ENCODE measurements around the gene SRSF10.
"Not testable (repeated sequence)": the region's sequence is repeated elsewhere in the genome, so short reads cannot be mapped to it uniquely, and the experiment has no call there.

SRSF10 gene

DNA sequence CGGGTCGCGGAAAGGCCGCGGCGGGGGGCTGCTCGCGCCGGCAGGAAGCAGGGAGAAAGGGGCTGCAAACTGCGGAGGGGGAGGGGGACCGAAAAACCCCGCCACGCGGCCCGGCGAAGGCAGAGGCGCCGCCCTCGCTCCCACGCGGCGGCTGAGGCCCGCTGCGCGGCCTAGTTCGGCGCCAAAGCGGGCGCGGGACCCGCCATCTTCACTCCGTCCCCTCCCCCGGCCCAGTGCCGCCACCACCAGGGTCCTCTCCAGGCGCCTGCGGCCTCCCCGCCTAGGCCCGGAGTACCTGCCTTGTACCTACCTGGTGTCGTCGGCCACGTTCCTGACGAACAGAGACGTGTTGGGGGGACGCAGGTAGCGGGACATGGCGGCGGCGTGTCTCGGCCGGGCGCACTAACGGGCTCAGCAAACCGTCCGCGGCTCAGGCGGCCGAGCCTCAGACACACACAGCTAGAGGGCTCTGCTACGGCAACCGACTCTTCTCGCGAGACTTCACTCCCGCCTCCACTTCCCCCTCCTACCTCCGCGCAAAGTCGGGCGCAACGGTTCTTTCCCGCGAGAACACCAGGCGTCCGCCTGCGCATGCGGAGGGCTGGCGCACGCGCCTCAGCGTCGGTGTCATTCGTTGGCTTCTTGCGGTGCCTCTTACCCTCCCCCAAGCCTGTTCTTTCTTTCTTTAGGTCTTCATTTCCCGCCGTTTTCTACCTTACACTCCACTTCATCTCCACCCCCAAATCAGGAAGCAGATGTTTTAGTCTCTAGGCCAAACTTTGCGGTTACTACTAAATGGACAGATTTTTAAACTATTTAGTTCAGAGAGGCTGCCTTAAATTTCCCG, at the start of gene SRSF10:
SRSF10 (minus strand) TSS at position 447 of the 847 bp plus-strand sequence; CDS start at position 375, 72 bp downstream.
- H3K36me3 ChIP-seq (replicated peaks) = peaks cover 35% of the 10 kb centered on the region
- peaks cover 41% of the 10 kb centered on the region for H3K4me1 ChIP-seq
- H3K9me3 ChIP-seq = no peaks in the 10 kb centered on the region
- no peaks in the 10 kb centered on the region for H3K27me3 ChIP-seq (ENCODE audit: low read depth)
- peak; percentile 98 to 99 for DNase-seq (ENCODE audit: low spot score in 2 of 2)
- in situ Hi-C loops (cut with MboI; ENCODE audit: low sequenced_read_pairs) = no loop called here
- H3K4me3 ChIP-seq = peak within 1 kb of the TSS; percentile 97

GRCh38 chr1:24027838-24028468, 47.8 kb upstream of the SRSF10 start:
- in situ Hi-C loops (cut with MboI; ENCODE audit: low sequenced_read_pairs) = no loop called here

GRCh38 chr1:24022581-24023361, 42.6 kb upstream of the SRSF10 start:
- no peaks in the 10 kb centered on the region for H3K9me3 ChIP-seq
- no peaks in the 10 kb centered on the region for H3K27me3 ChIP-seq (ENCODE audit: low read depth)
- in situ Hi-C loops (cut with MboI; ENCODE audit: low sequenced_read_pairs) = no loop called here
- DNase-seq (ENCODE audit: low spot score in 2 of 2) = no peak
- no peak overlapping the region for H3K4me3 ChIP-seq
- H3K36me3 ChIP-seq (replicated peaks) = no peaks in the 10 kb centered on the region
- peaks cover 12% of the 10 kb centered on the region for H3K4me1 ChIP-seq

More at GRCh38 chr1:24027838-24028468, 47.8 kb upstream of the SRSF10 start:
- Histone ChIP-seq H3K36me3 (replicated peaks) (no peaks in the 10 kb centered on the region), H3K27me3 (ENCODE audit: low read depth) (no peaks in the 10 kb centered on the region), H3K4me3 (no peak overlapping the region), H3K4me1 (no peaks in the 10 kb centered on the region), H3K9me3 (no peaks in the 10 kb centered on the region)
- DNase-seq (ENCODE audit: low spot score in 2 of 2) = peak in 1 of 2 experiments; percentile 66

DNA sequence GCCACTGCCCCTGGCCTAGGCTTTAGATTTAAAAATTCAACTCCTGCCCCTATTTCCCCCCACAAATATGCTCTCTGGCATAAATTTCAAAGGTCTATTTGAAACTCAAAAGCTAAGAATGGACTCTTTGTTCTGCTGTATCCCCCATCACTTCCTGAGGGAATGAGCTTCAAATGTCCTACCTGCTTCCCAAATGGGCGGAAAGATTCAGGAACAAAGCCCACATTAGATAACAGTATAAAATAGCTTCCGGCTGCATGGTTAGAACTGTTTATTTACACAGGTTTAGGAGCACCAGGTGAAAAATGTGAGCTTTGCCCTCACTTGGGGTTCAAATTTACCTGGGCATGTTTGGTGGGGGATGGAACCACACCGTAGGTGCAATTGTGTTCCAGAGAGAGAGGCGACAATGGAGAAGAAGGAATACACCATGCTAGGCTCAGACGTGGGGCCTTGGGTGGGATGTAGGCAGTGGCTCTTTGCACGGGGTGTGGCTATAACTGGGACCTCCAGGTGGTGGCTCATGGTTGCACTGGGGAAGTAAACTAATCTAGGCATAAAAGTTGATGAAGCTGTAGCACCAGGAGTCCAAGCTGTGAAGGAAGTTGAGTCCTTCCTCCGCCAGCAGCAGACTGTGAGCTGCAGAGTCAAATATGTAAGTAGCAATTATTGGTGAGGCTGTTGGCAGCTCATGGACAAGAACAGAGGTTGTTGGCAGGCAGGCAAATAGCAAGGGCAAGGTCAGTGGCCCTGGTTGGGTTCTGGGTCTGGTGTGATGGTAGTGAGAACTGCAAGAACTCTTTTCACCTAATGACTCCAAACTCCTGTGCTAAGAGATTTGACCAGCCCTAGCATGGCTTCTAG, 41.5 kb upstream of the SRSF10 start:
- Histone ChIP-seq H3K36me3 (replicated peaks) (no peaks in the 10 kb centered on the region), H3K27me3 (ENCODE audit: low read depth) (no peaks in the 10 kb centered on the region), H3K4me1 (peaks cover 12% of the 10 kb centered on the region), H3K9me3 (no peaks in the 10 kb centered on the region), H3K4me3 (no peak overlapping the region)
- no peak for DNase-seq (ENCODE audit: low spot score in 2 of 2)
- in situ Hi-C loops (cut with MboI; ENCODE audit: low sequenced_read_pairs) = no loop called here

- DNase-seq (ENCODE audit: low spot score in 2 of 2) = no peak
- H3K36me3 ChIP-seq (replicated peaks) = no peaks in the 10 kb centered on the region
- peaks cover 12% of the 10 kb centered on the region for H3K4me1 ChIP-seq
- in situ Hi-C loops (cut with MboI; ENCODE audit: low sequenced_read_pairs) = no loop called here
- H3K4me3 ChIP-seq = no peak overlapping the region
- no peaks in the 10 kb centered on the region for H3K27me3 ChIP-seq (ENCODE audit: low read depth)
- H3K9me3 ChIP-seq = no peaks in the 10 kb centered on the region
These were observed 40.3 kb upstream of the SRSF10 start for GRCh38 chr1:24020470-24020869.

GRCh38 chr1:24020025-24020424, 39.9 kb upstream of the SRSF10 start:
- no peak for DNase-seq (ENCODE audit: low spot score in 2 of 2)
- H3K4me3 ChIP-seq = no peak overlapping the region
- peaks cover 12% of the 10 kb centered on the region for H3K4me1 ChIP-seq
- H3K9me3 ChIP-seq = no peaks in the 10 kb centered on the region
- no peaks in the 10 kb centered on the region for H3K36me3 ChIP-seq (replicated peaks)
- in situ Hi-C loops (cut with MboI; ENCODE audit: low sequenced_read_pairs) = no loop called here
- H3K27me3 ChIP-seq (ENCODE audit: low read depth) = no peaks in the 10 kb centered on the region

DNA sequence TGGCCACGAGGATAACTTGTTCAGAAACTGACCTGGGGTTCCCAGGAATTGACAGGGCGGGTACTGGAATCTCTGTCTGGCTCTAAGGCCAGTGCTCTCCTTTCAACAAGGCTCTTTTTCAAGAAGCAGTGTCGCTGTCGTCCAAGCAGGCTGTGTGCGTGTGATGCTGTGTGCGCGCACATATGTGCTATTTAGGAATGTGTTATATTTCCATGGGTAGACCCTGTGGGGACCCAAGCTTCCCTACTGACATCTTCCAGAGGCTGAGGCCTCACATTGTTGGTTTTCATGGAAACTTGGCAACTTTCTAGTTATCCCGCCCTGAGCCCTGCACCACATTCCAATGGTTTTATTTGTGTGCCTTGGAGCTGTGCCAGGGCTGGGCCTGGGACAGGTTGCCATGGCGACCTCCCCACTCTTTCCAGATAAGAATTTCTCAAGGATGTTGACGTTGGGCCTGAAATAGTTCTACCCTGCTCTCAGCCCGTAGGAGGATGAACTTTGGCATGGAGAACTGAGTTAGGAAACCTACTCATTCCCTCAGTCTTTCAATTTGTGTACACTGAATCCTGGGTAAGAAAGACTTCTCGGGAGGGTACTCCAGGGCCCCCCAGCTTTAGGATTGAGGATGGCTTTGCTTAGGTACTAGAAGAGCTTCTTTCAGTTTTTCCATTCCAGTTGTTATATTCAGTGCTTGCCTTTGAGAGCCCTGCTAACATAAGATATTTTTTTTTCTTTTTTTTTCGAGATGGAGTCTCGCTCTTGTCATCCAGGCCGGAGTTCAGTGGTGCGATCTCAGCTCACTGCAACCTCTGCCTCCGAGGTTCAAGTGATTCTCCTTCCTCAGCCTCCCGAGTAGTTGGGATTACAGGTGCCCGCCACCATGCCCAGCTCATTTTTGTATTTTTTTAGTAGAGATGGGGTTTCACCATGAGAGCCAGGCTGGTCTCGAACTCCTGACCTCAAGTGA, 38.8 kb upstream of the SRSF10 start:
- Histone ChIP-seq H3K4me3 (no peak overlapping the region), H3K9me3 (no peaks in the 10 kb centered on the region), H3K36me3 (replicated peaks) (no peaks in the 10 kb centered on the region), H3K4me1 (peaks cover 12% of the 10 kb centered on the region), H3K27me3 (ENCODE audit: low read depth) (no peaks in the 10 kb centered on the region)
- DNase-seq (ENCODE audit: low spot score in 2 of 2) = peak; percentile 92 to 98
- in situ Hi-C loops (cut with MboI; ENCODE audit: low sequenced_read_pairs) = no loop called here

GRCh38 chr1:24015221-24016210, 35.4 kb upstream of the SRSF10 start:
- peaks cover 21% of the 10 kb centered on the region for H3K4me1 ChIP-seq
- DNase-seq (ENCODE audit: low spot score in 2 of 2) = no peak
- in situ Hi-C loops (cut with MboI; ENCODE audit: low sequenced_read_pairs) = no loop called here
- H3K4me3 ChIP-seq = no peak overlapping the region
- no peaks in the 10 kb centered on the region for H3K27me3 ChIP-seq (ENCODE audit: low read depth)
- H3K36me3 ChIP-seq (replicated peaks) = no peaks in the 10 kb centered on the region
- no peaks in the 10 kb centered on the region for H3K9me3 ChIP-seq

DNA sequence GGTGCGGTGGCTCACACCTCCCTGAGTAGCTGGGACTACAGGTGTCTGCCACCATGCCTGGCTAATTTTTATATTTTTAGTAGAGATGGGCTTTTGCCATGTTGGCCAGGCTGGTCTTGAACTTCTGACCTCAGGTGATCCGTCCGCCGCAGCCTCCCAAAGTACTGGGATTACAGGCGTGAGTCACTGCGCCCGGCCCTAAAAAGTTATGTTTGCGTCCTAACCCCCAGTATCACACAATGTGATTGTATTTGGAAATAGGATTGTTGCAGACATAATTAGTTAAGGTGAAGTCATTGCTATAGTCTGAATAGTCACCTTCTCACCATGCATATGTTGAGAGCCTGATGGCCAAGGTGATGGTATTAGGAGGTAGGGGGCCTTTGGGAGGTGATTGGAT, 32.8 kb upstream of the SRSF10 start:
- DNase-seq (ENCODE audit: low spot score in 2 of 2); in situ Hi-C loops (cut with MboI; ENCODE audit: low sequenced_read_pairs); H3K36me3 ChIP-seq (replicated peaks); H3K4me3 ChIP-seq; H3K9me3 ChIP-seq; H3K27me3 ChIP-seq (ENCODE audit: low read depth): not testable (repeated sequence)
- H3K4me1 ChIP-seq = peaks cover 27% of the 10 kb centered on the region

- Histone ChIP-seq H3K27me3 (ENCODE audit: low read depth) (no peaks in the 10 kb centered on the region), H3K9me3 (no peaks in the 10 kb centered on the region; the same call in 1 of the 2 replicates), H3K4me1 (peaks cover 27% of the 10 kb centered on the region), H3K4me3 (no peak overlapping the region), H3K36me3 (replicated peaks) (no peaks in the 10 kb centered on the region)
- DNase-seq (ENCODE audit: low spot score in 2 of 2) = no peak
- in situ Hi-C loops (cut with MboI; ENCODE audit: low sequenced_read_pairs) = no loop called here
These were observed 30.5 kb upstream of the SRSF10 start for GRCh38 chr1:24010650-24011049.

DNA sequence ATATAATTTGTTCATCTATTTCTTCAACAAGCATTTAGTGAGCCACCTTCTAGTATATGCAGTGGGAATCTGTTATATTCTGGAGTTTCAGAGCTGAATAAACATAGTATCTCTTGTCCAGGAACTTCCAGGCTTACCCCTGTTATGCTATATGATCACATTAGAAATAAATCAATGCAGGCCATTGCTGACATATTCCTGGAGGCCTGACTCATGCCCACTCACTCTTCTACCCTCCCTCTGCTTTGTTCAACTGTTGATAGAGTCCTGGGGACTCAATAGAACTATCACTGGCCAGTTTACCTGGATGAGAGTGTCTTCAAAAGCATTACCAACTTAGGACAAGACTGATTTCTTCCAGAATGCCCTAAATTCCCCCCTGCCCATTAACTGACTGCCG, 29.3 kb upstream of the SRSF10 start:
- in situ Hi-C loops (cut with MboI; ENCODE audit: low sequenced_read_pairs) = no loop called here
- peak in 1 of 2 experiments; percentile 34 for DNase-seq (ENCODE audit: low spot score in 2 of 2)

More for the DNA sequence above, 29.3 kb upstream of the SRSF10 start:
- H3K4me3 ChIP-seq = no peak overlapping the region
- no peaks in the 10 kb centered on the region; the same call in 1 of the 2 replicates for H3K9me3 ChIP-seq
- peaks cover 32% of the 10 kb centered on the region for H3K4me1 ChIP-seq
- H3K27me3 ChIP-seq (ENCODE audit: low read depth) = no peaks in the 10 kb centered on the region
- H3K36me3 ChIP-seq (replicated peaks) = no peaks in the 10 kb centered on the region

Data from HAP-1 (cell line).